ENCODE results near the gene INPP5F.

DNA sequence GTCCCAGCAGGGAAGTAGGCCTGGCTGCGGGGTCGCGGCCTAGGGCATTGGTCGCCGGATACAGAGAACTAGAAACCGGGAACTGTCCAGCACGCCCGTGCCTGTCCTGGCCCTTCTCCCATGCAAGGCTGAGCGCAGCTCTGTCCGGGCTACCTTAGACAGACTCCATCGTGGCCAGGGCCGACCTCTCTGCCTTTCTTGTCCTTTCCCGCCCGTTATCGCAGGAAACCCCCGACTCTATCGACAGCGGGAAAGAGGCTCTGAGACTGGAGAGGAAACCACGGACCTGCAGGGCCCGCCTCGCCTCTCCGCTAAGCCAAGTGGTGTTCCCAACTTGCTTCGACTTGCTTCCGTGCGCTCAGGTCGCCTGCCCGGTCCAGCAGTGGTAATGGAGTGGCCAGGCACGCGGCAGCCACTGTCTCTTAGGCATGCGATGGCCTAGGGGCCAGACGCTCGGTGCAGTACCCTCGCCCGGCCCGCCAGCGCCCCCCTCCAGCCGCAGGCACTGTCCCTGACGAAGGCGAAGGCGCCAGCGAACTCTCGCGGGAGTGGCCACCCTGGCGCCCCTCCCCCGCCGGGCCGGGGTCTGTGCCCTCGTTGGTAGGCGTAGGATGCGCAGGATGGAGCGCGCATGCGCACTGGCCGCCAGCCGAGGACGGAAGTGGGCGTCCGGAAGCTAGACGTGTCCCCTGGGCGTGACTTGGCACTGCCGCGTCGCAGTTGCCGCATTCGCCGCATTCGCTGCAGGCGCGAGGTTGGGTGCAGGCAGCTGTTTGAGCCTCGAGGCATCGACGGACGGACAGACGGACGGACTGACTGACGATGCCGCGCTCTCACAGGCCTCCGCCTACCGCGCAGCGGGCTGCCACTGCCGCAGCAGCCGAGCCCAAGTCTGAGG is 92.4 kb downstream of the INPP5F start:
- TF ChIP-seq GATA2 (IDR thresholded peaks at IDR 0.05; ENCODE audit: low read depth, low read length) (no peak), GATA3 (IDR thresholded peaks at IDR 0.05; ENCODE audit: low read depth, low read length) (no peak)
